D721Med (cell line): ENCODE results near the gene LMOD3.

ENCODE experiments used
- DNase-seq: peaks from one replicate; pipeline ENCODE4 v3.0.0; 2011; ENCODE audit warnings: low spot score; ENCODE audit not compliant: insufficient read length
- FAIRE-seq: peaks from 2 replicates; lab custom pipeline; 2011; peaks lifted over from hg19 to GRCh38; lab: Jason Lieb, UNC
- TF ChIP-seq, protein P1 (sequence below): IDR thresholded peaks from 2 replicates; pipeline ENCODE4 v1.5.1; 2012; ENCODE audit warnings: mild to moderate bottlenecking, control low read depth; ENCODE audit not compliant: insufficient read depth; ENCODE audit errors: missing control alignments

The LMOD3 gene

GRCh38 chr3:69160525-69160924 is 38.1 kb upstream of the LMOD3 start:
- TF ChIP-seq, protein P1, sequence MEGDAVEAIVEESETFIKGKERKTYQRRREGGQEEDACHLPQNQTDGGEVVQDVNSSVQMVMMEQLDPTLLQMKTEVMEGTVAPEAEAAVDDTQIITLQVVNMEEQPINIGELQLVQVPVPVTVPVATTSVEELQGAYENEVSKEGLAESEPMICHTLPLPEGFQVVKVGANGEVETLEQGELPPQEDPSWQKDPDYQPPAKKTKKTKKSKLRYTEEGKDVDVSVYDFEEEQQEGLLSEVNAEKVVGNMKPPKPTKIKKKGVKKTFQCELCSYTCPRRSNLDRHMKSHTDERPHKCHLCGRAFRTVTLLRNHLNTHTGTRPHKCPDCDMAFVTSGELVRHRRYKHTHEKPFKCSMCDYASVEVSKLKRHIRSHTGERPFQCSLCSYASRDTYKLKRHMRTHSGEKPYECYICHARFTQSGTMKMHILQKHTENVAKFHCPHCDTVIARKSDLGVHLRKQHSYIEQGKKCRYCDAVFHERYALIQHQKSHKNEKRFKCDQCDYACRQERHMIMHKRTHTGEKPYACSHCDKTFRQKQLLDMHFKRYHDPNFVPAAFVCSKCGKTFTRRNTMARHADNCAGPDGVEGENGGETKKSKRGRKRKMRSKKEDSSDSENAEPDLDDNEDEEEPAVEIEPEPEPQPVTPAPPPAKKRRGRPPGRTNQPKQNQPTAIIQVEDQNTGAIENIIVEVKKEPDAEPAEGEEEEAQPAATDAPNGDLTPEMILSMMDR, result no peak
- DNase-seq (no peak), FAIRE-seq (no peak)

GRCh38 chr3:69160107-69160506 is 37.7 kb upstream of the LMOD3 start:
- TF ChIP-seq, protein P1, result no peak
- FAIRE-seq (no peak), DNase-seq (no peak)

GRCh38 chr3:69149586-69149985 is 27.2 kb upstream of the LMOD3 start:
- TF ChIP-seq, protein P1, result no peak
- FAIRE-seq (no peak), DNase-seq (no peak)

DNA sequence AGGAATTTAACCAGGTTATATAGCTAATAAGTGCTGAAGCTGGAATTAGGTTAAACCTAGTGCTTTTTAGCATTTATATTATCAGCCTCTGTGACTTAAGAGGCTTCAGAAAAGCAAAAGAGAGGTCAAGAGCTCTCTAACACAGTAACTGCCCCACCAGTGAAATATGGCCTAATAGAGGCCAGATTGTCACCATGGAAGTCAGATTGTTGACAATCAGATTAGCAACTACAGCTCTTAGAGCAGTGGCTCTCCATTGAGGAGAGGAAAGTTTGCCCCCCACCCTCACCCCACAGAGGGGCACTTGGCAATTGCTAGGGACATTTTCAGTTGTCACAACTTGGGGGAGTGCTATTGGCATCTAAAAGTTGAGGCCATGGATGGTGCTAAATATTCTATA is 23.3 kb upstream of the LMOD3 start:
- no peak for FAIRE-seq
- DNase-seq, result no peak
- TF ChIP-seq, protein P1, result no peak

DNA sequence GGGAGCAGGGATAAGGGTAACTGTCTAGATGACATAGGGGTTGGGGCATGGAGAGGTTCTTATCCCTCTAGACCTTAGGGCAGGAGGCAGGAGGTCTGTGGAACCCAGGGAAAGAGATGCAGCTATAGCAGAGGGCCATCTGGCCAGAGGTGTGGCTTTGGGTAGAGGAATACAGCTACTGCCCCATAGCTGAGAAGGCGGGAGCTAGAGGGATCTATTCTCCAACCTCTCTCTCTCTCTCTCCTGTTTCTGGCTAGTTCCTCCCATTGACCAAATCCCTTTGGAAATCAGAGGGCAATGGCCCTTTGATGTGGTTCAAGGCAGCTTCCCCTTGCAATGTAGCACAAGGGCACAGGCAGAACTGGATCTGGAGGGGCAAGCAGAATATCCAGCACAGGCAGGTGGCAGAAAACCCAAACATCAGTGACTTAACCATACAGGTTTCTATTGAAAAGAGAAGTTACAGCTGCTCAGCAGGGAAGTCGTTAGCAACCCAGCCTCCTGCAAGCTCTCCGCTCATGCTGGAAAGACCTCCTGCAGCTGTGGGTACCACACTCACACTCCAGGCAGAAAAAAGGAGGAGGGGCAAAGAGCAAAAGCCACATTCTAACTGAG is 22.3 kb upstream of the LMOD3 start:
- TF ChIP-seq, protein P1, result no peak
- DNase-seq, result no peak
- no peak for FAIRE-seq

DNA sequence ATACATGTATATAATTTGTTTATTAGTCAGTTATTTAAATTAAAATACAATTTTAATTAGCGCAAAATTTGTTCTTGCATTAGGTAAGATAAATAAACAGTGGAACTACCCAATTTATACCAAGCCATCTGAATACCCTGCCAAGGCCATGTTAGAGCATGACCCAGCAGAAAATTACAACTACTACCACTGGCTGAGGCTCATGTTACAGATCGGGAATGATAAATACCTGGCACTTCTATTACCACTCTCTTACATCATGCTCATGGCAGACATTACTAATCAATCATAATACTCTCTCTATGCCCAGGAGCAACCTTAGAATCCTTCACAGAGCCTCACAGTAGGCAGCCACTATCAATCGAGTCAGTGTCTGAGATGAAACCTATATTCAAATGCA is 21.2 kb upstream of the LMOD3 start:
- no peak for FAIRE-seq
- TF ChIP-seq, protein P1, result no peak
- no peak for DNase-seq

DNA sequence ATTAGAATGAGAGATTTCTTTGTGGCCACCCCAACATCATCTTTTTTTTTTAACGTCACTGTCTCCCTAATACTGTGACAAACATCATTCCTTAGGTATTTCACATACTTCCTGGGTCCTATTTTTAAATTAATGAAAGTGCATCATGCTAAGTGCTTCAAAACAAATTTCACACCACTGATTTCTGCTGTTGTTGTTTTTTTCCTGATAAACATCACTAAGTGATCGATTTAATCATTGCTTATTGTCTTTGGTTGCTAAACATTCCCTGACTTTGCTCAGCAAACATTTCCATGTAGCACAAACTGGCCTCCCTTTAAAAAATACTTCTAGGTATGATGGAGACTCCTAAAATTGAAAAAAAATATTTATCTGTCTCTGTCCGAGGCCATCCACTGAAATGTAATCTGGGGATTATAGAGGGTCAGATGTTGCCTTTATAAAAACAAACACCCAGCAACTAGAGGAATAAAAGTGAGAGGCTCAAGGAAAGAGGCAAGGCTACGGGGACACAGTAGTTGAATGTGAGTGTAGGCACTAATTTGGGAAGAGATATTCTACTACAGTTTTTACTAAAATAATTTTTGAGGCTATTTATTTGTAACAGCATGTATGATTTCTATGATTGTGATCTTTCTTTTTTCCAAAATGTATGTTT is 20.5 kb upstream of the LMOD3 start:
- TF ChIP-seq, protein P1, result no peak
- FAIRE-seq (no peak), DNase-seq (no peak)
